ENCODE results near the gene UST.

- TF ChIP-seq POLR2AphosphoS5 (IDR thresholded peaks at IDR 0.05; ENCODE audit: low read depth, low read length): no peak
- no peak for TF ChIP-seq KDM1A (IDR thresholded peaks at IDR 0.05; ENCODE audit: borderline replicate concordance, low read length)
- no peak for TF ChIP-seq SUZ12 (IDR thresholded peaks at IDR 0.05; ENCODE audit: low read length)
- TF ChIP-seq CHD2 (IDR thresholded peaks at IDR 0.05; ENCODE audit: low read length): no peak
Measured at GRCh38 chr6:149125309-149125708, 378.5 kb downstream of the UST start.

Data from H1 (cell line).